ENCODE results near the gene ALOX5AP. TPM values are rescaled to one million over a fixed set of nuclear protein-coding genes. Genes with fewer than 3 reads are reported as not detected.

Gene ALOX5AP
- polyA plus RNA-seq, 1 donor, result 5.6 TPM

DNA sequence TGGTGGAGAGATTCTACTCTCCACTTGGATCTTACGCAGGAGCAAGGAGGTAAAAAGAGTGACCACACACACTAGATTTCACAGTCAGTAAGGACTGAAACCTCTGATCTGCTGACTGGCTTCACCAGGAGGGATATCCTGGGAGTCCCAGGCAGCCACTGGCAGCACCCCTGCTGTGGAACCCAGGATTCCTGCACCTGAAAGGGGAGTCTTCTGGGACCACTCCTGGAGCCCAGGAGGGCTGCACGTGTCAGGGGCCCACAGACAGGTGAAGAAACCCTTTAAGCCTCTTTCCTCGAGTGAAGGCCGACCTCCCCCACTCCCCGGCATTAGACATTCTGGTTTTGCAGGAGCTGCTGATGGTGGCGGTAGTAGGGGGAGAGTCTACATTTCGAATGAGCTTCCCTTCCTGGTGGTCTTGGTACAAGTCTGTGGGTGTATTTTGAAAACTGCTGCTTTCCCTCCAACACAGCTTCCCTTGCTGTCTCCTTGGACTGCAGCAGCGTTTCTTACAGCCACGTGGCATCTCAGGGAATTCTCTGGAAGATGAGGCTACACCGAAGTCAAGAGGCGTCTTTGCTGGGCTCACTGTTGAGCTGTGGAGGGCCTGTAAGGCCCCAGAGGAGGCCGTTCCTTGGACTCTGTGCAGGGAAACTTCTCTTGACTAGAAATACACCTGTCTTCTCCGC is 62.6 kb downstream of the ALOX5AP start:
- DNase-seq, result no peak

- DNase-seq, result no peak
Observed at GRCh38 chr13:30798776-30799355, 63.5 kb downstream of the ALOX5AP start.

DNA sequence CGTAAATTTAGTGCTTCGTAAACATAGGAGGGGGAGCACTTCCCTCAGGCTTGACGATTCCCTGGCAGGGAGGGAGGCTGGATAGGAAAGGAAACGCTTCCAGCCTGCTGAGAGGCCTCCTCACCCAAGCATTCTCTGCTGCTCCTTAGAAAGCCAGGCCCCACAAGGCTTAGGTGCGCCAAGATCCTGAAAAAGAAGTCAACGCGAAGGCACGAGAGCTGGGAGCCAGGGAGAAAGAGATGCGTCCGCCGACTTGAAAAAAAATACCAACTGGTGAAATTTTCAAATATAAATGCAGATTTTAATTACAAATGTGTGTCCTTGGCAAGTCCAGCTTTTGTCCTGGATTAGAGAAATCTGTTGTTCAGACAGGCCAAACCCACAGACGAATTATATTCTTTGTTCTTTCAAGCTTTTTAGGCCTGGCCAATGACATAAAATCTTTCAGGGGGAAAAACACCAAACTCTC is 64.0 kb downstream of the ALOX5AP start:
- peak; percentile 55 for DNase-seq

DNA sequence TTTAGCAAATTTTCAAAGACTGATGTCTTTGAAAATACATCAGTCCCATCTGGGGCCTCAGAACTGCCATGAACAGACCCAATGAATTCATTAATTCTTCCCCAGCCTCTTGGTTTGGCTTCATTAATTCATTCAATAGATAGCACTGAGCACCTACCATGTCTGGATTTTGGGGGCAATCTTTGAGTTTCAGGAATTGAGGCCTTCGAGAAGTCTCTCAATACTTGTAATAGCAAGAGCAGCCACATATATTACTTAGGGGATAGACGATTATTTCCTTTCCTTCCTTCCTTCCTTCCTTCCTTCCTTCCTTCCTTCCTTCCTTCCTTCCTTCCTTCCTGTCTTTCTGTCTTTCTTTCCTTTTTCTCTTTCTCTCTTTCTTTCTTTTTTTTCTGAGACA is 64.8 kb downstream of the ALOX5AP start:
- DNase-seq, result no peak

GRCh38 chr13:30802501-30802900 is 67.2 kb downstream of the ALOX5AP start:
- no peak for DNase-seq

- DNase-seq, result peak; percentile 86
Observed at GRCh38 chr13:30802953-30803478, 67.7 kb downstream of the ALOX5AP start.

DNA sequence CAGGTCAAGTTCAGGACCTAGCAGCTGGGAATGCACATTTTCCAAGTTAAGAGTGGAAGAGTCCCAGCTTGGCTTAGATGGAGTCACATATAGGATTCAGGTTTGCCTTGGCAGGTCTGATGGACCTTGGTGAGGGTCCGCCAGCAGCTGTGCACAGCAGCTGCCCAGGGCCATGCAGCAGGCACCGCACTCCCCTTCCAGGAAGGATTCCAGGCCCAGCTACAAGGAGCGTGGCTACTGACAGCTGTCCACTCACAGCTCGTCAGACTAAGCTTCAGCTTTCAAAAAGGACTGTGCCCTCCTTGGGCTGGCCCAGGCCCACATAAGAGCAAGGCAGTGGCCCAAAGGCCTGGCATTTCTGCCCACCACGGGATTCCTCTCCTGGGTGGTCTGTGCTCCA is 68.4 kb downstream of the ALOX5AP start:
- no peak for DNase-seq

- no peak for DNase-seq
Observed at GRCh38 chr13:30804474-30804873, 69.1 kb downstream of the ALOX5AP start.

- no peak for DNase-seq
Observed at GRCh38 chr13:30805132-30805537, 69.8 kb downstream of the ALOX5AP start.

DNA sequence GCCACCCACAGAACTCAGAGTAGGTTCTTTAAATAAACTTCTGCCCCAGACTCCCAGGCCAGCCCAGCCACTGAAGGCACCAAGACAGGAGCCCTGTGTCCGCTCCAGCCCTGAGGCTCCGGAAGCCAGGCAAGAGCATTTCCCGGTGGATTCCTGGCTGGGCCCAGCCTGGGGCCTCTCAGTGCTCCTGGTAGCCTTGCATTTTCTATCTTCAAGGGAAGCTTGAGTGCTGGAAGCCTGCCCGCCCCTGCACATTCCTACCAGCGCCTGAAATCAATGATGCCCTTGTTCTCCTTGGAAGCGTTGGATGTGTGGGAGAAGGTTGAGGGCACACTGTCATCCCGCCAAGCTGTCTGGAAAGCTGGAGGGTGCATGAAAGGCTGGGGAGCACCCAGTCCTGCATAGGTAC is 70.3 kb downstream of the ALOX5AP start:
- DNase-seq, result no peak

- no peak for DNase-seq
Observed at GRCh38 chr13:30806784-30807183, 71.4 kb downstream of the ALOX5AP start.

DNA sequence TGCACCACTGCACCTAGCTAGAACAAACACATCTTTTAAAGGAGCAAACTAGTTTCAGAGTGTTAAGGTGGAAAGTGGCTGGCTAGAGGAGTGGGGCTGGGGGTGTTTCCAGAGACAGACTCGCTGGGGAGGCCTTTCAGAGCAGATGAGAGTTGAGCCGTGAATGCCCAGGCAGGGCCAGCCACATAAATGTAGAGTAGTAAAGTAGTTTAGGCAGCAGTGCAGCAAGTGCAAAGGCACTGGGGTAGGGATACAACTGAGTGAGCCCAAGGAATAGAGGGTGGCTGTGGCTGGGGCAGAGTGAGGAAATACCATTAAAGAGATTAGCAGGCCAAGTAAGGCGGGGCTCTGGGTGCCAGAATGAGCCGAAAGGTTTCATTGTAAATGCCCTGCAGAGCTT is 72.0 kb downstream of the ALOX5AP start:
- no peak for DNase-seq

- DNase-seq, result no peak
Observed at GRCh38 chr13:30808600-30808999, 73.3 kb downstream of the ALOX5AP start.

- no peak for DNase-seq
Observed at GRCh38 chr13:30809787-30810186, 74.4 kb downstream of the ALOX5AP start.

DNA sequence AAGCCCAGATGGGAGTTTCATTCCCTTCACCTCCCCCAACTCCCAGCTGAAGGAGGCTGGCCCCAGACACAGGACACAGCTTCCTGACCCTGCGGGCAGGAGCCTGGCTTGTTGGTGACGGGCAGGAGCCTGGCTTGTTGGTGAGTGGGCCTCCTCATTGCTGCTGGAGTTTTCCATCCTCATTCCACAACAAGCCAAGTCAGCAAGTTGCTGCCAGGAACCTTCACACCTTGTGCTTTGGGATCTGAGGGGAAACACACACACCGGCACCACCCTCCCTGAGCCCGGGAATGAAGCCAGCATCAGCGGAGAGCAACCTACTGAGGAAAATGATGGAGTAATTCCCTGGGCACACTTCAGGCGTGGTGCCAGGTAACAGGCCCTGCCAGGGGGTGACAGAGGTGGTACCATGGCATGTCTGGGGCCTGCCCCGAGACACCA is 74.9 kb downstream of the ALOX5AP start:
- DNase-seq, result no peak

- no peak for DNase-seq
Observed at GRCh38 chr13:30810801-30811200, 75.5 kb downstream of the ALOX5AP start.

Other genes with a start within 250 kb of the ALOX5AP start
- 16.2 TPM for gene USPL1, start 117.6 kb upstream of the ALOX5AP start, polyA plus RNA-seq (ENCODE audit: insufficient read length)
- gene MEDAG, start 170.7 kb downstream of the ALOX5AP start, polyA plus RNA-seq (ENCODE audit: insufficient read length), result 7.4 TPM
- not detected for gene TEX26, start 197.1 kb downstream of the ALOX5AP start, polyA plus RNA-seq (ENCODE audit: insufficient read length)